Kidney epithelial cell (primary cell): ENCODE measurements around the gene DDN. TPM values are rescaled to one million over a fixed set of nuclear protein-coding genes. Genes with fewer than 3 reads are reported as not detected.
A peak's percentile ranks its signal among the peaks of the same experiment; 100 is the strongest.

Source experiments
- DNase-seq: peaks from one replicate; pipeline ENCODE4 v3.0.0-alpha.2; 2010; ENCODE audit warnings: low read depth
- H3K27me3 ChIP-seq: 2 replicates; pipeline ENCODE4 v1.6.0; 2011; ENCODE audit warnings: low read length; ENCODE audit not compliant: control insufficient read depth, insufficient read depth
- H3K36me3 ChIP-seq: 2 replicates; pipeline ENCODE4 v1.5.1; 2011; ENCODE audit warnings: low read length; ENCODE audit not compliant: control insufficient read depth, insufficient read depth
- H3K4me3 ChIP-seq: 2 replicates; pipeline ENCODE4 v1.5.1; 2011; ENCODE audit warnings: low read depth, mild to moderate bottlenecking, control low read depth, low read length
- total RNA-seq: library from RNA; depleted of rRNA; stranded (reverse); fragments of >200 nt; gene quantifications from 2 replicates; pipeline ENCODE4 v1.2.3, GENCODE V29; 2015
- TF ChIP-seq, protein P1 (sequence below): IDR thresholded peaks from 2 replicates; pipeline ENCODE4 v1.5.1; 2011; ENCODE audit warnings: mild to moderate bottlenecking, moderate library complexity, low read length, control low read depth, inconsistent platforms; ENCODE audit not compliant: insufficient read depth, poor library complexity, severe bottlenecking

The DDN gene
- total RNA-seq, 1 donor from 2014 or later: 0.13 TPM

DNA sequence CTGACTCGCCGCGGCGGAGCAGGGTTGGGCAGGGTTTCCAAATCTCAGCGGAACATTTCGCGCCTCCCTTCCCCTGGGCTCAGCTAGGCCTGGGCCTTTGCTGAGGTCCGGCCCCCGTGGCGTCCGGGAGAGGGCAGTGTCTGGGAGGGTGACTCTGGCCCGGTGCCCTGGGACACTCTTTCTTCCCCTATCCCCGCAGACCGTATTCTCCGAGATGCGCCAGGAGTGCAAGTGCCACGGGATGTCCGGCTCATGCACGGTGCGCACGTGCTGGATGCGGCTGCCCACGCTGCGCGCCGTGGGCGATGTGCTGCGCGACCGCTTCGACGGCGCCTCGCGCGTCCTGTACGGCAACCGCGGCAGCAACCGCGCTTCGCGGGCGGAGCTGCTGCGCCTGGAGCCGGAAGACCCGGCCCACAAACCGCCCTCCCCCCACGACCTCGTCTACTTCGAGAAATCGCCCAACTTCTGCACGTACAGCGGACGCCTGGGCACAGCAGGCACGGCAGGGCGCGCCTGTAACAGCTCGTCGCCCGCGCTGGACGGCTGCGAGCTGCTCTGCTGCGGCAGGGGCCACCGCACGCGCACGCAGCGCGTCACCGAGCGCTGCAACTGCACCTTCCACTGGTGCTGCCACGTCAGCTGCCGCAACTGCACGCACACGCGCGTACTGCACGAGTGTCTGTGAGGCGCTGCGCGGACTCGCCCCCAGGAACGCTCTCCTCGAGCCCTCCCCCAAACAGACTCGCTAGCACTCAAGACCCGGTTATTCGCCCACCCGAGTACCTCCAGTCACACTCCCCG is 18.0 kb downstream of the DDN start:
- TF ChIP-seq, protein P1, sequence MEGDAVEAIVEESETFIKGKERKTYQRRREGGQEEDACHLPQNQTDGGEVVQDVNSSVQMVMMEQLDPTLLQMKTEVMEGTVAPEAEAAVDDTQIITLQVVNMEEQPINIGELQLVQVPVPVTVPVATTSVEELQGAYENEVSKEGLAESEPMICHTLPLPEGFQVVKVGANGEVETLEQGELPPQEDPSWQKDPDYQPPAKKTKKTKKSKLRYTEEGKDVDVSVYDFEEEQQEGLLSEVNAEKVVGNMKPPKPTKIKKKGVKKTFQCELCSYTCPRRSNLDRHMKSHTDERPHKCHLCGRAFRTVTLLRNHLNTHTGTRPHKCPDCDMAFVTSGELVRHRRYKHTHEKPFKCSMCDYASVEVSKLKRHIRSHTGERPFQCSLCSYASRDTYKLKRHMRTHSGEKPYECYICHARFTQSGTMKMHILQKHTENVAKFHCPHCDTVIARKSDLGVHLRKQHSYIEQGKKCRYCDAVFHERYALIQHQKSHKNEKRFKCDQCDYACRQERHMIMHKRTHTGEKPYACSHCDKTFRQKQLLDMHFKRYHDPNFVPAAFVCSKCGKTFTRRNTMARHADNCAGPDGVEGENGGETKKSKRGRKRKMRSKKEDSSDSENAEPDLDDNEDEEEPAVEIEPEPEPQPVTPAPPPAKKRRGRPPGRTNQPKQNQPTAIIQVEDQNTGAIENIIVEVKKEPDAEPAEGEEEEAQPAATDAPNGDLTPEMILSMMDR: peak; percentile 15
- Histone ChIP-seq H3K4me3 (no peak overlapping the region), H3K27me3 (peaks cover 93% of the 10 kb centered on the region), H3K36me3 (no peaks in the 10 kb centered on the region)
- no peak for DNase-seq

DNA sequence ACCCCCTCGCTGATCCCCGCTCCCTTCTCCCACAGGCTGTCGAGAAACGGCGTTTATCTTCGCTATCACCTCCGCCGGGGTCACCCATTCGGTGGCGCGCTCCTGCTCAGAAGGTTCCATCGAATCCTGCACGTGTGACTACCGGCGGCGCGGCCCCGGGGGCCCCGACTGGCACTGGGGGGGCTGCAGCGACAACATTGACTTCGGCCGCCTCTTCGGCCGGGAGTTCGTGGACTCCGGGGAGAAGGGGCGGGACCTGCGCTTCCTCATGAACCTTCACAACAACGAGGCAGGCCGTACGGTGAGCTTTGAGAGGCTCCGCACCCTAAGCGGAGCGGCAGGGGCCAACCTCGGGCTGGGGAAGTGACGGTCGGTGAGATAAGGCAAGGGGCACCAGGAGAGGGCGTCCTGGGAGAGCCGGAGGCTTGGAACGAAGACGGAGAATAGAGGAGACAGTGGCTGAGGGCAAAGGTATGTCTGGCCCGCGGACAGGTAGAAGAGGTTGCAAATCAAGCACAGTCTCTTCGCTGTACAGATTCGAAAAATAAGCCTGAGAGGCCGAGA is 18.7 kb downstream of the DDN start:
- H3K27me3 ChIP-seq: peaks cover 91% of the 10 kb centered on the region
- no peak overlapping the region for H3K4me3 ChIP-seq
- TF ChIP-seq, protein P1: no peak

DNA sequence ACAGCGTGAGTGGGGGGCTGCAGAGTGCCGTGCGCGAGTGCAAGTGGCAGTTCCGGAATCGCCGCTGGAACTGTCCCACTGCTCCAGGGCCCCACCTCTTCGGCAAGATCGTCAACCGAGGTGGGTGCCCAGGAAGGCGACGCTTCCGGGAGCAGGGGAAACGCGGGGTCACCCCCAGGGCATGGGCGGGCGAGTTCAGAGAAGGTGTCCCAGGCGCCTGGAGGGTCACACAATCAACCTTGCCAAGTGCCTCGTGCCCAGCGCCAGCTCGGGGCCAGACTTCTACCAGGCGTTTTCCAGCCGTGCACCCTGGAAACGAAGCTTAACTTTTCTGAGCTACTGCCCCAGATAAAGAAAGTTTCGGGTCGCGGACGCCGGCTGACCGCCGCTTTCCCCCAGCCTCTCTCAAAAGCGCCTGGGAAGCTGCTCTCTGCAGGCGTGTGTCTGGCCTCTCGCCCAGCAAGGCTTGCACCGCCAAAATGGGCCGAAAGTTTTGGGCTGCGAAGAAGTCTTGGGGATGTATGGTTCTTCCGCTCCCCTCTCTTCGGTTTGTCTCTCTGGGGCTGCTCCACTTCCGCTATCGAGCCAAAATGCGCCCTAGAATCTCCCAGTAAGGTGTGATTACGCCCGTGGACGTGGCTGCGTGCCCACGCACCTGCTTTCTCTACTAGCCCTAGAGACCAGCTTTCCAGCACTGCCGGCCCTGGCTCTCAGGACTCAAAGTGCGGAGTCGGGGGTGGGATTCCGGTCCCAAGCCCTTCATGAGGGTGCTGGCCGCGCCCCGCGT is 19.4 kb downstream of the DDN start:
- DNase-seq: no peak
- Histone ChIP-seq H3K4me3 (no peak overlapping the region), H3K27me3 (peaks cover 86% of the 10 kb centered on the region), H3K36me3 (no peaks in the 10 kb centered on the region)
- TF ChIP-seq, protein P1: no peak

More for the DNA sequence above, 18.7 kb downstream of the DDN start:
- DNase-seq: no peak
- no peaks in the 10 kb centered on the region for H3K36me3 ChIP-seq

DNA sequence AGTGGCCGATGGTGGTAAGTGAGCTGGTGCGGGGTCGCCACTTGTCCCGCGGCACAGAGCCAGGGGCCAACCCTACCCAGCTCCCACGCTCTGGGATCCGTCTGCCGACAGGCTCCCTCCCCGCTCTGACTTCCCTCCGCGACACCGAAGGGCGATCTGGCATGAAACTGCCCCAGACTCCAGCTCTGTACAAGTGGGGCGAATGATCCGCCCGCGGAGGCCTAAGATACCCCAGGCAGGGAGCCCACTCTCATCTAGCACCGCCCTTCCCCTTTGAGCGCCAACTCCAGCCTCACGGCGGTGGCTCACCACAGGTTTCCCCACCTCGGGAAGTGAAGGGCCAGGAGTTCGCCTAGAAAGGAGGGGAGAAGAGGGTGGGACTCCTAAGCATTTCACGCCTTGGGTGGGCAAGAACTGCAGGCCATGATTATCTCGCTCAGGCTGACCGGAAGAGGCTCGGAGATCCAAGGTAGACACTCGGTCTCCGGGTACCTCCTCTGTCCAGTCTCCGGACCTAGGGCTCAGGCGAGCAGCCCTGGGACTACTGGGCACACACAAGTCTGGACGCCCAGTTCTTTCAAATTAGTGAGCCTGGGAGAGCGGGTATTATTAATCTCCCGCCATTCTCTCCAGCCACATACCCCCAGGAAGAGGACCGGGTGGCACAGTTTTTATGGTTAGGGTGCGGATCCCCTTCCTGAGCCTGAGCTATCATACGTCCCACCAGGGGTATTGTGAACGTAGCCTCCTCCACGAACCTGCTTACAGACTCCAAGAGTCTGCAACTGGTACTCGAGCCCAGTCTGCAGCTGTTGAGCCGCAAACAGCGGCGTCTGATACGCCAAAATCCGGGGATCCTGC is 20.2 kb downstream of the DDN start:
- no peak for DNase-seq
- Histone ChIP-seq H3K36me3 (no peaks in the 10 kb centered on the region), H3K27me3 (peaks cover 85% of the 10 kb centered on the region), H3K4me3 (no peak overlapping the region)
- TF ChIP-seq, protein P1: no peak

DNA sequence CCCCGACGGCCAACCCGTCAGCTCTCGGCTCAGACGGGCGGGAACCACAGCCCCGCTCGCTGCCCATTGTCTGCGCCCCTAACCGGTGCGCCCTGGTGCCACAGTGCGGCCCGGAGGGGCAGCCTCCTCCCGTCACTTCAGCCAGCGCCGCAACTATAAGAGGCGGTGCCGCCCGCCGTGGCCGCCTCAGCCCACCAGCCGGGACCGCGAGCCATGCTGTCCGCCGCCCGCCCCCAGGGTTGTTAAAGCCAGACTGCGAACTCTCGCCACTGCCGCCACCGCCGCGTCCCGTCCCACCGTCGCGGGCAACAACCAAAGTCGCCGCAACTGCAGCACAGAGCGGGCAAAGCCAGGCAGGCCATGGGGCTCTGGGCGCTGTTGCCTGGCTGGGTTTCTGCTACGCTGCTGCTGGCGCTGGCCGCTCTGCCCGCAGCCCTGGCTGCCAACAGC is 20.9 kb downstream of the DDN start, which contains the start of gene WNT1:
TSS of gene WNT1 (plus strand) at position 32 of the 450 bp plus-strand sequence. CDS start at position 361, 329 bp downstream.
- DNase-seq: no peak
- no peak within 1 kb of the TSS for H3K4me3 ChIP-seq

More for the DNA sequence above, 20.9 kb downstream of the DDN start, which contains the start of gene WNT1:
- peaks cover 85% of the 10 kb centered on the region for H3K27me3 ChIP-seq
- H3K36me3 ChIP-seq: no peaks in the 10 kb centered on the region
- TF ChIP-seq, protein P1: no peak
